HG02938 (cell line): ENCODE results near the gene CTAG1B.
"Not testable (repeated sequence)": the region's sequence is repeated elsewhere in the genome, so short reads cannot be mapped to it uniquely, and the experiment has no call there.

Experiments used
- ATAC-seq: cut with Tn5 transposase; IDR thresholded peaks from one replicate; pipeline ENCODE4 v1.9.1; 2021; ENCODE audit warnings: mild to moderate bottlenecking, moderate library complexity; ENCODE audit not compliant: unreplicated experiment

Gene CTAG1B

DNA sequence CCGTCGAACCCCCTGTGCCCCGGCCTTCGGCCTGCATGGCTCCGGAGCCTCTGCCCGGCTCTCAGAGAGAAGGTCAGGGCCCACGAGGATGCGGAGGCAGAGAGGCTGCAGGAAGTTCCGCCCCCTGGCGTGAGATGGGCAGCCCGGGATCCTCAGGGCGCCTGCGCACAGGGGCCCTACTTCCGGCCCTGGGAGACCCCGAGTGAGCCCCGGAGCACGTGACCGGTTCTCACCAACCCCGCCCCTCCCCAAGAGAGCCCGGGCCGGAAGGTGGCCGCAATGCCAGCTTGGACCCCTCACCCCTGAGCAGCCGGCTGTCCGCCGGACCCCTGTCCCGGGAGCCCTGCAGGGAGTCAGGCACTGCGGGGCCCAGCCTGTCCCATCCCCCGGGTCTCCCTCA is at the start of gene CTAG1B:
TSS of gene CTAG1B (minus strand) at position 101 of the 400 bp plus-strand sequence. CDS start at position 37, 64 bp downstream.
- not testable (repeated sequence) for ATAC-seq

GRCh38 chrX:154661899-154662298 is 42.8 kb upstream of the CTAG1B start:
- no peak for ATAC-seq

DNA sequence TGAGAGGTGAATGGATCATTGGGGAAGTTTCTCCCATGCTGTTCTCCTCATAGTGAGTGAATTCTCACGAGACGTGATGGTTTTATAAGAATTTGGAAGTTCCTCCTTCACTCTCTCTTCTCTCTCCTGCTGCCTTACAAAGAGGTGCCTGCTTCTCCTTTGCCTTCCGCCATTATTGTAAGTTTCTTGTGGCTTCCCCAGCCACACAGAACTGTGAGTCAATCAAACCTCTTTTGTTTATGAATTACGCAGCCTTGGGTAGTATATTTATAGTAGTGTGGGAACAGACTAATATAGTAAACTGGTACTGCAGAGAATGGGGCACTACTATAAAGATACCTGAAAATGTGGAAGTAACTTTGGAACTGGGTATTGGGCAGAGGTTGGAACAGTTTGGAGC is 42.1 kb upstream of the CTAG1B start:
- no peak for ATAC-seq

- no peak for ATAC-seq
Observed at GRCh38 chrX:154660541-154660940, 41.5 kb upstream of the CTAG1B start.

- ATAC-seq = no peak
Observed at GRCh38 chrX:154658957-154659356, 39.9 kb upstream of the CTAG1B start.

DNA sequence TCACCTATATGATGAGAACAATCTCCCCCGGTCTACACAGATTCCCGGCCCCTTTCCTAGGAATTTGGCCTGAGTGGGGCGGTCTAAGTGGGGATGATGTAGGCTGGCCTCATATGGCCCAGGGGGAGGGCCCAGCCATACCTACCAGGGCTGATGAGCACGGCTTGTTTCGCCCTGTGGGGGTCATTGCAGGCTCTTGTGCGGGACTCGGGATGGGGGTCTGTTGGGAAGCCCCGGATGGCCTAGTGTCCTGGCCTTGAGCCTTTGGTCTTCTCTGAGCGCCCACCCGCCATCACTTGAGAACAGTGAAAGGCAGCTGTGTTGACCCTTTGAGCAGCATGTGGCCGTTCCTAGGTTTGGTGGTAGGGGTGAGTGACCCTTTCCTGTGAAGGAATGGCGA is 39.1 kb upstream of the CTAG1B start:
- ATAC-seq = no peak

- ATAC-seq = no peak
Observed at GRCh38 chrX:154657226-154657805, 38.2 kb upstream of the CTAG1B start.

DNA sequence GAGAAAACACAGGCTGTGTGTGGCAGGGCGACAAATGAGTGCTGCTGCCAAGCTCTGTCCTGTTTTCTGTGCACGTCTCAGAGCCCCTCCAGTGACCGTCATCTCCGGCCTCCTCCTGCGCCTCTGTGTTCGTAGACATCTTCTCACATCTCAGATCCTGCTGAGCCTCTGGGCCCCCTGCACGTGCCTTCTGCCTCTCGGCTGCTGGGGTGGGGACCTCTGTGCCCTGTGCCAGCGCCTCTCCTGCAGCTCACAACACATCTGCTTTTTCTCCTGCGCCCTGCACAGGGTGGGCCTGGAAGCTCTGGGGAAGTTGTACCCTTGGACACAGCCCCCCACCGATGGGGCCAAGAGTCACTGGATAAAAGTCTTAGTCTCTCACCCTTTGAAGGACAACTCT is 36.7 kb upstream of the CTAG1B start:
- ATAC-seq = no peak

DNA sequence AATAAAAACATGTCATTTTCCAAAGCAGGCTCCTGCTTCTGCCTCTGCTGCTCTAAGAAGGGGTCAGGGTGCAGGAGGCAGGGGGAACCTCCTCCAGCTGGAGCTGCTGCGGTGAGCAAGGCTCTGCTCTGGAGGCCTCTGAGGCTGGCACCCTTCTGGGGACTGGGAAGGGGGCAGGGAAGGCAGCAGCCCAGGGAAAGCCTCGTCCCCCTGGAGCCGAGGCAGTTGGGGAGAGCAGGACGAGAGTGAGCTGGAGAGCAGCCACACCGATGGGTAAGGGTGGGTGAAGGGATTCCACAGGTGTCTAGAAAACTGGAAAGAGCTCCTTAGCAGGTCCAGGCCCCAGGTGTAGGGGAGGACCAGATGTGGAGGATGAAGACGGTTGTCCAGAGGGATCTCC is 36.3 kb upstream of the CTAG1B start:
- no peak for ATAC-seq

DNA sequence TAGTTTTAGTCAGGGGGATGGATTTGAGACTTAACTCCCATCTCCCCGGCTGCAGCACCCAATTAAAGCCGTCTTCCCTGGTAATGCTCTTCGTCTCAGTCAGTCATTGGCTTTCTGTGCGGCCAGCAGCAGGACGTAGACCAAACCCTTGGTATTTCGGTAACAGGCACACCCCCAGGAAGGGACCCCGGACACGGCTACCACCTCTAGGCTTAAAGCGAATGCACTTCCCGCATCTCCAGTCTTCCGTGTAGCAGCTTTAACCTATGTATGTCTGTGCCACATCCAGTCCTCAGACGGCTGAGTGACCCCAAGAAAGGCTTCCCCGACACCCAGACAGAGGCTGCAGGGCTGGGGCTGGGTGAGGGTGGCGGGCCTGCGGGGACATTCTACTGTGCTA is 35.8 kb upstream of the CTAG1B start:
- ATAC-seq = no peak

GRCh38 chrX:154654372-154654771 is 35.3 kb upstream of the CTAG1B start:
- no peak for ATAC-seq

DNA sequence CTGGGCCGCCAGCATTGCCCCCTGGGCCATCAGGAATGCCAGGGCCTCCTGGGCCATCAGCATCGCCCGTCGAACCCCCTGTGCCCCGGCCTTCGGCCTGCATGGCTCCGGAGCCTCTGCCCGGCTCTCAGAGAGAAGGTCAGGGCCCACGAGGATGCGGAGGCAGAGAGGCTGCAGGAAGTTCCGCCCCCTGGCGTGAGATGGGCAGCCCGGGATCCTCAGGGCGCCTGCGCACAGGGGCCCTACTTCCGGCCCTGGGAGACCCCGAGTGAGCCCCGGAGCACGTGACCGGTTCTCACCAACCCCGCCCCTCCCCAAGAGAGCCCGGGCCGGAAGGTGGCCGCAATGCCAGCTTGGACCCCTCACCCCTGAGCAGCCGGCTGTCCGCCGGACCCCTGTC is 34.3 kb upstream of the CTAG1B start, which contains the start of gene CTAG2:
TSS of gene CTAG2 (minus strand) at position 167 of the 400 bp plus-strand sequence. CDS start at position 103, 64 bp downstream.
- not testable (repeated sequence) for ATAC-seq

DNA sequence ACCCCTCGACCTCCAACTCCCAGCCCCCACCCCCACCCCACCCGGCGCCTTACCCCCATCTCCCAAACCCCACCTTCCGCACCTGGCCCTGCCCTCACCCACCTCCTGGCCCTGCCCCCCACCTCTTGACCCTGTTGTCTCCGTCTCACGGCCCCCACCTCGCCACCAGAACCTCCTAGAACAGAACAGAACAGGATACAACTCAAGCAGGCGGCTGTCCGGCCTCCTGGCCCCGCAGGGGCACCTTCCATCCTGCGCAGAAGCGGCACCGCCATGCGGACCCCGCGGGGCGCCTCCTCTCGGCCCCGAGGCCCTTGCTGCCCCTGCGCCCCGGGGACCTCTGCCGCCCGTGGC is 33.9 kb upstream of the CTAG1B start:
- no peak for ATAC-seq

DNA sequence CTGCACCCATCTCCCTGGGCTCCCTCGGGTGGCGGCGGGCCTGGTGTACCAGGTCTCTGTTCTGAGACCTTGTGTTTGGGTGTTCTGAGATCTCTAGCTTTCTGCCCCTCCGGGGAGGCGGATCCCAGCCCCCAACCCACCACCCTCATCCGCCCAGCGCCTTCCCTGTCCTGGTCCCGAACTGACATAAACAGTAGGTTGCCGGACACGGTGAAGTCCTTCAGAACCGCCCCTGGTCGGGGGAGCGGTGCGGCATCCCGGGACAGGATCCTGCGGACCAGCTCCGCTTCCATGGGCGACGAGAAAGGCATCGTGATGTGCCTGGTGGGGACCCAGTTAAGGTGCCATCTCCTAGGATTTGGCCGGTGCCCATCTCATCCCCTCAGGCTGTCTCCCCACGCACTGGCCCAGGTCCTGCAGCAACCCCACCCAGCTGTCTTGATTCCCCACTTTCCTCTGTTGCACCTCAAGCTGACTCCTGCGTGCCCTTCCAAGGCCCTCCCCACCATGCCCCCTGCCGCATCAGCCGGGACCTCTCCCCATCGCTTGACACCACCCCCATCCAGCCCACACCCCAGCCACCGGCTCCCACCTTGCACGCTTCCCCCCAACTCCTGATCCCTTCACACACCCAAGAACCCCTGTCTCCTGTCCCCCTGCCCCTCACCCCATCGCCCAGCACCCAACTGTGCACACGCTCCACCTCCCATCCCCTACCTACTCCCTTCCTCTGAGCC is 33.4 kb upstream of the CTAG1B start:
- ATAC-seq = no peak

DNA sequence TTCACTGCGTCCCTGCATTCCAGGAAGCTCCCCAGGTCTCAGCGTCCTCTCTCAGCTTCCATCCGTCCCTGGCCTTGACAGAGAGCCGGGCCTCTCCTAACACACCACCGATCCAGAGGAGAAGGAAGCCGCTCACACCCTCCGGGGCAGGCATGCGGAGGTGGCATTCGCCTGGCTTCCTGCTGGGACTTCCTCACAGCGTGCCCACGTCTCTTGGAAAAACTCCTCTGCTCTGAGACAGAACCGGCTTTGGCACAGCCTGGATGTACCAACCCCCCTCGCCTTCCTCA is 31.1 kb upstream of the CTAG1B start:
- no peak for ATAC-seq

DNA sequence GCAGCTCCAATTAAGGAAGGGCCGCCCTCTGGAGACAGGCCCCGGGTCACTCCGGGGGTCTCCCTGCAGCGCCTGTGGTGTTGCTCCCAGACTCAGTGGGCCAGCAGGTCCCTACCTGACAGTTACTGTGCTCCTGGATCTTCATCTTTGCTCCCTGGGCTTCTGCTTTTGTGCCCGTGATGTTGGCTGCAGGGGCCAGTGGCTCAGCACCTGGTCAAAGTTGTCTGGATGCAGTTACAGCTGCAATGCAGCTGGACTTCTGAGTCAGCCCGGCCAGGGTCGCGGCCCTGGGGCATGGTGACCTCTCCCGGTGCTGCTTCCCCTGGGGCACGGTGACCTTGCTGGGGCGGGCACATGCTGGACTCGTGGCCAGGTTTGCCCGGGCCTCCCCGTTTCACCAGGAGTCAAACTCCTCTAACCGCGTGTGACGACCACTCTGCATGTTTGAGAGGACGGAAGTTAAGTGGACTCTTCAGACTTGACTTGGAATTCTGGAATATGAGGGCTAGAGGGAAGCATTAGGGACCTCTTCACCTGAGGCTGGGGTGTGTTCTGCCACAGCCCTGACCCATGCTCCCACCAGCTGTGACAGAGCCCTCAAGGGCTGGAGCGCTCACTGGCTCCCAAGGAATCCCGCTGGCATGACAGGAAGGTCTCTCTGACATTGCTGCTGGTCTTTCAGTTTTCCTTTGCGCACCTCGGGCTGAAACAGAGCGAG is 30.6 kb upstream of the CTAG1B start:
- ATAC-seq = no peak

DNA sequence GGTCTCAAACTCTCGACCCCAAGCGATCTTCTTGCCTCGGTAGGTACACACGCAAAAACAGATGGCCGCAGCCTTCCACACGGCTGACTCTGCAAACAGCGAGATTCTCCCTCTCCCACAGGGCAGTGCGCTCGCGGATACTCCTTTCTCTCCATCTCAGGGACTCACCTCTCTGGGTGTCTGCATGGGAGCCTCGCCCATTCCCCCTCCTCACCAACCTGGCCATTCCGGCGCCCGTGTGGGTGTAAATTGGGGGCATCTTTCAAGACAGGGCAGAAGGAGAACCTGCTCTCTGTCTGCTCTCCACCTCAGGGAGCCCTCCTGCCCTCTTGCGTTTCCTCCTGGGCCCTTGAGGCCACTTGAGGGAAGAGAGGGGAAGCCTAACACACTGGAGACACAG is 29.8 kb upstream of the CTAG1B start:
- ATAC-seq = no peak

GRCh38 chrX:154645745-154646378 is 26.8 kb upstream of the CTAG1B start:
- not testable (repeated sequence) for ATAC-seq

DNA sequence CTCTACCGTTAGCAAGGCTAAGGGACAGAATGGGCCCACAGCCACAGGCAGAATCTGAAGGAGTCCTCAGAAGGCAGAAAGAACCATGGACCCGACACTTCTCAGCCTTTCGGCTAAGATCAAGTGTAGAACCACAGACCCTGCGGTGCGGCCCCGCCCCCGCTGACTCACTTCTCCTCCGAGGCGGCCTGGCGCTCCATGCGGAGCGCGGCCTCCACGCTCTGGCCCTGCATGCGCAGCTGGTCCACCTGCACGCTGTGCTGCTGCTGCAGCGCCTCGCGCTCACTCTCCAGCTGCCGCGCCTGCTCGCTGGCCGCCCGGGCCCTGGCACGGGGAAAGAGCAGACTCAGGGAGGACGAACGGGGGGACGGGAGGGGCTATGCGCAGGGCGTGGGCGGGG is 24.6 kb upstream of the CTAG1B start:
- ATAC-seq = not testable (repeated sequence)

DNA sequence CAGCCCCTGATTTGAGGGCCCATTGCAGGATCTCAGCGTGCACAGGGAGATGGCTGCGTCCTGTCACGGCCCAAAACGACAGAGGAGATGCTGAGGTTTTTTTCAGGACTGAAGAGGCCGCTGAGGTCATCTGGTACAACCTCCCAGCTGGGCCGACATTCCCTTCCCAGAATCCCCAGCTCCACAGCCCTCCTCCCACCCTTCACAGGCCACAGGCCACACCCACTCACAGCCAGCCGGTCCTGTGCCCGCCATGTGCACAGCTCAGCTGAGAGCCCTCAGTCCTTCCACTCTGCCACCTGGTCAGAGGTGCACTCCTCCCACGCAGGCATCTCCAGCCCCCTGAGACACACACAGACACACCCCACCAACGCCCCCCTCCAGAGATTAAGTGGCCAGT is 22.7 kb upstream of the CTAG1B start:
- ATAC-seq = not testable (repeated sequence)

- ATAC-seq = not testable (repeated sequence)
Observed at GRCh38 chrX:154633661-154634060, 14.6 kb upstream of the CTAG1B start.

- not testable (repeated sequence) for ATAC-seq
Observed at GRCh38 chrX:154630949-154631348, 11.9 kb upstream of the CTAG1B start.
